Astrocyte (in vitro differentiated cells and primary cell): ENCODE measurements around the gene TMTC2.

Source experiments
- CTCF ChIP-seq: IDR thresholded peaks from 2 replicates; pipeline ENCODE4 v1.5.1; 2011; ENCODE audit warnings: low read depth, mild to moderate bottlenecking, inconsistent platforms, low read length, moderate library complexity; ENCODE audit not compliant: insufficient read depth
- EZH2 ChIP-seq: IDR thresholded peaks from 2 replicates; pipeline ENCODE4 v1.6.1; 2012; ENCODE audit warnings: mild to moderate bottlenecking, low read length, inconsistent platforms; ENCODE audit not compliant: insufficient read depth

GRCh38 chr12:83049306-83049705, 362.6 kb downstream of the TMTC2 start:
- TF ChIP-seq CTCF: no peak
- TF ChIP-seq EZH2: no peak
